NCI-H146 treated with DMSO at 0.1 percent for 48 hours (cell line): ENCODE data around the gene FAM72D.
"Not testable (repeated sequence)": the region's sequence is repeated elsewhere in the genome, so short reads cannot be mapped to it uniquely, and the experiment has no call there.

Experiments
- DNase-seq: peaks from one replicate; lab custom pipeline; 2025; ENCODE audit not compliant: unreplicated experiment; lab: John Stamatoyannopoulos, UW

Gene FAM72D

GRCh38 chr1:145144264-145144913 lies 48.6 kb downstream of the FAM72D start:
- not testable (repeated sequence) for DNase-seq

- DNase-seq = not testable (repeated sequence)
Observed at GRCh38 chr1:145146308-145146707, 50.5 kb downstream of the FAM72D start.

GRCh38 chr1:145147172-145147571 lies 51.4 kb downstream of the FAM72D start:
- DNase-seq = not testable (repeated sequence)

GRCh38 chr1:145155421-145155820 lies 59.6 kb downstream of the FAM72D start:
- not testable (repeated sequence) for DNase-seq

GRCh38 chr1:145155873-145156272 lies 60.1 kb downstream of the FAM72D start:
- DNase-seq = not testable (repeated sequence)

- DNase-seq = not testable (repeated sequence)
Observed at GRCh38 chr1:145156891-145157610, 61.3 kb downstream of the FAM72D start.

GRCh38 chr1:145157715-145158114 lies 61.9 kb downstream of the FAM72D start:
- not testable (repeated sequence) for DNase-seq

- not testable (repeated sequence) for DNase-seq
Observed at GRCh38 chr1:145161046-145161752, 65.4 kb downstream of the FAM72D start.
